Colonic mucosa (tissue), 4 donors: Measurements from ENCODE around the gene CYB5R3. TPM values are rescaled to one million over a fixed set of nuclear protein-coding genes. Genes with fewer than 3 reads are reported as not detected.

Source experiments
- DNase-seq: peaks from one replicate; pipeline ENCODE4 v3.0.0-alpha.2; 2020
- H3K27ac ChIP-seq: fragments of 200-600 bp; one replicate; pipeline ENCODE4 v1.8.0; 2021
- H3K27me3 ChIP-seq: fragments of 200-600 bp; one replicate; pipeline ENCODE4 v1.8.0; 2021
- H3K36me3 ChIP-seq: fragments of 200-600 bp; one replicate; pipeline ENCODE4 v1.8.0; 2021
- H3K4me1 ChIP-seq: fragments of 200-600 bp; one replicate; pipeline ENCODE4 v1.8.0; 2021; ENCODE audit warnings: mild to moderate bottlenecking
- H3K4me3 ChIP-seq: fragments of 200-600 bp; one replicate; pipeline ENCODE4 v1.8.0; 2021
- H3K9ac ChIP-seq, 2 donors: one replicate each; pipeline ENCODE4 v1.7.0; 2013; ENCODE audit warnings: control low read depth in 2 of 2, low read depth in 2 of 2, low read length in 2 of 2
- H3K9me3 ChIP-seq: fragments of 200-600 bp; one replicate; pipeline ENCODE4 v1.8.0; 2021
- CTCF ChIP-seq: fragments of 200-600 bp; IDR thresholded peaks from one replicate; pipeline ENCODE4 v1.8.0; 2022; ENCODE audit warnings: antibody characterized with exemption, mild to moderate bottlenecking
- intact Hi-C: fragments of 100-400 bp; cut with DNase I; formaldehyde crosslinking; loops from one replicate; pipeline ENCODE4 v1.14.1; 2022
- total RNA-seq, 2 donors: library from RNA; stranded (reverse); fragmentation: NEBNext Ultra II Directional in 1 of 2; extraction: Animal tissue kit (Norgen Biotek cat#: 25700) in 1 of 2; gene quantifications; one replicate each; pipeline ENCODE4 v1.2.1, GENCODE V29; 2021
- donor health status: healthy.
- donor health status: DM: no; HTN: no; CAD: no.
- donor health status: DM: no; HTN: no; CAD: no.

Gene CYB5R3
- total RNA-seq, result 100 to 1,000 TPM; 105 to 133 TPM

- intact Hi-C loops, result no loop called here
- peaks cover 34% of the 10 kb centered on the region for H3K4me1 ChIP-seq
- TF ChIP-seq CTCF, result no peak
Observed at GRCh38 chr22:42649246-42650099, at the start of gene CYB5R3. TSS of gene CYB5R3 (minus strand) at chr22:42649392. CDS start at chr22:42649315, 77 bp downstream.

GRCh38 chr22:42697542-42698013 is 48.4 kb upstream of the CYB5R3 start:
- no peaks in the 10 kb centered on the region for H3K4me1 ChIP-seq
- intact Hi-C loops, result no loop called here
- H3K27me3 ChIP-seq, result no peaks in the 10 kb centered on the region
- no peak overlapping the region for H3K4me3 ChIP-seq
- DNase-seq, result peak; percentile 56
- H3K9ac ChIP-seq, result no peak overlapping the region
- TF ChIP-seq CTCF, result no peak
- peak overlapping the region; percentile 55 for H3K27ac ChIP-seq
- no peaks in the 10 kb centered on the region for H3K36me3 ChIP-seq
- no peaks in the 10 kb centered on the region for H3K9me3 ChIP-seq

More at GRCh38 chr22:42649246-42650099, at the start of gene CYB5R3:
- DNase-seq, result peak; percentile 84
- Histone ChIP-seq H3K9ac (peak within 1 kb of the TSS; percentile 99), H3K27me3 (no peaks in the 10 kb centered on the region), H3K4me3 (peak within 1 kb of the TSS; percentile 93), H3K36me3 (no peaks in the 10 kb centered on the region), H3K27ac (peak within 1 kb of the TSS; percentile 93), H3K9me3 (no peaks in the 10 kb centered on the region)

- DNase-seq, result no peak
- no peak overlapping the region for H3K27ac ChIP-seq
Observed at GRCh38 chr22:42696331-42696967, 47.3 kb upstream of the CYB5R3 start.

GRCh38 chr22:42695294-42695693 is 46.1 kb upstream of the CYB5R3 start:
- intact Hi-C loops, result no loop called here
- Histone ChIP-seq H3K27me3 (no peaks in the 10 kb centered on the region), H3K4me3 (no peak overlapping the region), H3K4me1 (no peaks in the 10 kb centered on the region), H3K9me3 (no peaks in the 10 kb centered on the region), H3K9ac (no peak overlapping the region), H3K27ac (no peak overlapping the region), H3K36me3 (no peaks in the 10 kb centered on the region)
- TF ChIP-seq CTCF, result no peak
- DNase-seq, result no peak

More at GRCh38 chr22:42696331-42696967, 47.3 kb upstream of the CYB5R3 start:
- Histone ChIP-seq H3K4me3 (no peak overlapping the region), H3K9me3 (no peaks in the 10 kb centered on the region), H3K36me3 (no peaks in the 10 kb centered on the region), H3K27me3 (no peaks in the 10 kb centered on the region), H3K4me1 (no peaks in the 10 kb centered on the region), H3K9ac (no peak overlapping the region)
- intact Hi-C loops, result no loop called here
- TF ChIP-seq CTCF, result no peak

- Histone ChIP-seq H3K9me3 (no peaks in the 10 kb centered on the region), H3K36me3 (no peaks in the 10 kb centered on the region), H3K27ac (no peak overlapping the region), H3K27me3 (no peaks in the 10 kb centered on the region), H3K4me3 (no peak overlapping the region), H3K4me1 (no peaks in the 10 kb centered on the region), H3K9ac (no peak overlapping the region)
- intact Hi-C loops, result no loop called here
- no peak for DNase-seq
- TF ChIP-seq CTCF, result no peak
Observed at GRCh38 chr22:42693763-42694683, 44.8 kb upstream of the CYB5R3 start.
